ENCODE data around the gene TMEM30A.

DNA sequence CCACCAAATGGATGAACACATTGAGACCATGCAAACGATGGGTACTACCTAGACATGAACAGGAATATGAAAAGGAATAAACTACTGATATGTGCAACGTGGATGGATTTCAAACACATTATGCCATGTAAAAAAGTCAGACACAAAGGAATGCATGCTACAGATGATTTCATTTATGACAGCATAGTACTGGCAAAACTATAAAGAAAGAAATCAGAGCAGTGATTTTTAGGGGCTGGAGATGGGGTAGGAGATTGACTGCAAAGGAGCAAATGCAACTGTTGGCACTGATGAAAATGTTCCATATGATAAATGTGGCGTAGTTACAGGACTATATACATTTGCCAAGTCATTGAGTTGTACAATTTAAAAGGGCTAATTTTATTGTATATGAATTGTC lies 65.3 kb downstream of the TMEM30A start:
- TF ChIP-seq KAT2B (IDR thresholded peaks at IDR 0.05; ENCODE audit: borderline replicate concordance, low read depth, low read length) (no peak), SOX6 (IDR thresholded peaks at IDR 0.05) (no peak), SOX6 (CRISPR knock-in tag; IDR thresholded peaks at IDR 0.05) (no peak)

Measured in HepG2 (cell line).